OCI-LY1 (cell line): ENCODE results near the gene INPP4A.

Experiments
- H2AFZ ChIP-seq: fragments of 200-600 bp; sonication (generic), shearing (Covaris generic); 2 replicates; pipeline ENCODE4 v1.6.0; 2014; ENCODE audit warnings: antibody characterized with exemption, mild to moderate bottlenecking, low read length
- H3F3A ChIP-seq: fragments of 200-600 bp; sonication (generic), shearing (Covaris generic); 2 replicates; pipeline ENCODE4 v1.6.0; 2014; ENCODE audit warnings: mild to moderate bottlenecking, antibody characterized with exemption, low read length, moderate library complexity; ENCODE audit not compliant: insufficient read depth
- H3K27ac ChIP-seq: fragments of 200-600 bp; sonication (generic); 2 replicates; pipeline ENCODE4 v1.5.1; 2014; ENCODE audit warnings: low read length, mixed run types, mild to moderate bottlenecking, low read depth; ENCODE audit not compliant: poor library complexity, severe bottlenecking
- H3K27me3 ChIP-seq: fragments of 200-600 bp; sonication (generic); 2 replicates; pipeline ENCODE4 v1.6.0; 2014; ENCODE audit warnings: antibody characterized with exemption, mild to moderate bottlenecking, low read length, moderate library complexity; ENCODE audit not compliant: insufficient read depth
- H3K36me3 ChIP-seq: fragments of 200-600 bp; sonication (generic); 2 replicates; pipeline ENCODE4 v1.6.1; 2014; ENCODE audit warnings: mild to moderate bottlenecking, antibody characterized with exemption, low read length, moderate library complexity, mixed read lengths; ENCODE audit not compliant: insufficient read depth
- H3K4me1 ChIP-seq: fragments of 200-600 bp; sonication (generic); 2 replicates; pipeline ENCODE4 v1.5.1; 2014; ENCODE audit warnings: mild to moderate bottlenecking, low read length, moderate library complexity; ENCODE audit not compliant: insufficient read depth, severe bottlenecking
- H3K4me2 ChIP-seq: fragments of 200-600 bp; sonication (generic), shearing (Covaris generic); 2 replicates; pipeline ENCODE4 v1.6.1; 2014; ENCODE audit warnings: low read length
- H3K4me3 ChIP-seq: fragments of 200-600 bp; sonication (generic); 2 replicates; pipeline ENCODE4 v1.5.1; 2014; ENCODE audit warnings: low read length, low read depth, mild to moderate bottlenecking, mixed read lengths; ENCODE audit not compliant: poor library complexity, severe bottlenecking
- H3K79me2 ChIP-seq: fragments of 200-600 bp; shearing (Covaris generic); 2 replicates; pipeline ENCODE4 v1.6.1; 2016; ENCODE audit warnings: mixed run types, low read length, mixed read lengths; ENCODE audit not compliant: insufficient read depth
- H3K9ac ChIP-seq: fragments of 200-600 bp; sonication (generic), shearing (Covaris generic); 2 replicates; pipeline ENCODE4 v1.6.1; 2014; ENCODE audit warnings: mild to moderate bottlenecking, low read length, mixed read lengths
- H3K9me2 ChIP-seq: fragments of 200-600 bp; sonication (generic), shearing (Covaris generic); 2 replicates; pipeline ENCODE4 v1.6.1; 2014; ENCODE audit warnings: low read depth, mild to moderate bottlenecking, low read length, mixed read lengths
- H3K9me3 ChIP-seq: fragments of 200-600 bp; shearing (Covaris generic); 2 replicates; pipeline ENCODE4 v1.6.1; 2014; ENCODE audit warnings: low read length, mixed read lengths
- H4K20me1 ChIP-seq: fragments of 200-600 bp; sonication (generic), shearing (Covaris generic); 2 replicates; pipeline ENCODE4 v1.6.0; 2016; ENCODE audit warnings: mild to moderate bottlenecking, low read length; ENCODE audit not compliant: insufficient read depth
- CTCF ChIP-seq: fragments of 200-600 bp; sonication (generic), shearing (Covaris generic); IDR thresholded peaks from 2 replicates; pipeline ENCODE4 v1.5.1; 2017; ENCODE audit warnings: mild to moderate bottlenecking, antibody characterized with exemption, low read length, moderate library complexity, mixed read lengths
- EZH2 ChIP-seq: fragments of 200-600 bp; sonication (generic), shearing (Covaris generic); IDR thresholded peaks from 2 replicates; pipeline ENCODE4 v1.8.0; 2017; ENCODE audit warnings: borderline replicate concordance, mixed run types, mild to moderate bottlenecking, antibody characterized with exemption, low read length, moderate library complexity, mixed read lengths

Gene INPP4A

DNA sequence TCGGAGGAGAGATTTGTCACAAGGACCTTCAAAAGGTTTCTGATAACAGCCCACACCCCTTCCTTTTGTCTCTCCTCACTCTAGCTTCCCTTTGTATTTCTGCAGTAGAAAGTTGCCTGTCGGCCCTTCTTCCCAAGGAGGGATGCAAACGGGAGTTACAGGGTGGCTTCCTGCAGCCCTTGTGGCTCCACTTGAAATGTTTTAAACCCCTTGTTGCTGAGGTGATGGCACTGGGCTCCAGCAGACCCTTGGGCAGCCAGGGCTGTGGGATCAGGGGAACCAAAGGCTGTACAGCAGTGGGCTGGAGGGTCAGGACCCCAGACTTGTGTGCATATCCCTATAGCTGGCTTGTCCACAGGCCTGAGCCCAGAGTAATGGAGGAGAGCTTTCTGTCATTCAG lies 101.5 kb downstream of the INPP4A start:
- Histone ChIP-seq H3K36me3 (no peaks in the 10 kb centered on the region), H2AFZ (no peak overlapping the region)

DNA sequence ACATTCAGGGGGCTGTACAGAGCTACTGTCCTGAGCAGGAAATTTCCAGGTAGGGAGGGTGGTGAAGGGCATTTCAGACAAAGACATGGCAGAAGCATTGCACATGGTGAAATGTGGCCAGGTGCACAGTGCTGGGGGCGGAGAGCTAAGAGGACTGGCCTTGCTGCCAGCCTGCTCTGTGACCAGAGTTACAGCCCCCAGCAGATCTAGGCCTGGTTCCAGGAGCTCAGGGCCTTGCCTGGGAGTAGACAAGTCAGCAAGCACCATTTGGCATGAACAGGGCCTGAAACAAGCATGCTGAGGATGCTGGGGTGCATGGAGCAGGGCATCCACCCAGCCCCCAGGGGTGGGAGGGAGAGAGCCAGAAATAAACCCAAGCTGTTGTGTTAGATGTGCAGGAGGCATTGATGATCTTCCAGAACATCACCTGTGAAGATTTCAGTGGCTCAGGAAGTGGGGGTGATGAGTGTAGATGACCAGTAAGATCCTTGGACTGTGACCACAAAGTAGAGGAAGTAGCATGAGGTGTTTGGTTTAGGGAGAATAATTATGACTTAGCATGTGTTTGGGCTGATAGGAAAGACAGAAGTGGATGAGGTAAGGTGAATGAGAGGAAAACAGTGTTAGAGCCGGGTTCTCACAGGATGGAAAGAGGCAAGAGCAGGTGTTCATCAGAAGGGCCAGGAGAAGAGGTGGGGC lies 102.6 kb downstream of the INPP4A start:
- no peaks in the 10 kb centered on the region for H3K79me2 ChIP-seq
- H3K4me2 ChIP-seq, result no peak overlapping the region
- no peaks in the 10 kb centered on the region for H4K20me1 ChIP-seq
- H2AFZ ChIP-seq, result no peak overlapping the region
- no peaks in the 10 kb centered on the region for H3F3A ChIP-seq
- no peaks in the 10 kb centered on the region for H3K9me2 ChIP-seq
- TF ChIP-seq EZH2, result no peak
- no peak overlapping the region for H3K4me3 ChIP-seq
- peaks cover 34% of the 10 kb centered on the region for H3K4me1 ChIP-seq
- no peak overlapping the region for H3K27ac ChIP-seq
- no peaks in the 10 kb centered on the region for H3K9me3 ChIP-seq
- H3K27me3 ChIP-seq, result no peaks in the 10 kb centered on the region
- no peak overlapping the region for H3K9ac ChIP-seq
- H3K36me3 ChIP-seq, result peaks cover under 1% of the 10 kb centered on the region; the same call in 1 of the 2 replicates

More for the DNA sequence above, 101.5 kb downstream of the INPP4A start:
- H3F3A ChIP-seq, result no peaks in the 10 kb centered on the region
- no peaks in the 10 kb centered on the region for H3K27me3 ChIP-seq
- no peak overlapping the region for H3K27ac ChIP-seq
- peaks cover 34% of the 10 kb centered on the region for H3K4me1 ChIP-seq
- no peaks in the 10 kb centered on the region for H3K9me2 ChIP-seq
- no peak overlapping the region for H3K4me3 ChIP-seq
- no peaks in the 10 kb centered on the region for H4K20me1 ChIP-seq
- TF ChIP-seq CTCF, result no peak
- no peak for TF ChIP-seq EZH2
- H3K9ac ChIP-seq, result no peak overlapping the region
- H3K9me3 ChIP-seq, result no peaks in the 10 kb centered on the region
- no peak overlapping the region for H3K4me2 ChIP-seq
- H3K79me2 ChIP-seq, result no peaks in the 10 kb centered on the region

GRCh38 chr2:98548920-98549818 lies 104.5 kb downstream of the INPP4A start:
- Histone ChIP-seq H3K9ac (peak overlapping the region; percentile 48), H3F3A (no peaks in the 10 kb centered on the region), H3K4me2 (peak overlapping the region; percentile 24), H3K4me1 (peaks cover 44% of the 10 kb centered on the region), H4K20me1 (no peaks in the 10 kb centered on the region), H3K36me3 (peaks cover 8% of the 10 kb centered on the region), H3K9me3 (no peaks in the 10 kb centered on the region), H3K4me3 (no peak overlapping the region), H3K27me3 (no peaks in the 10 kb centered on the region), H3K79me2 (no peaks in the 10 kb centered on the region), H3K27ac (peak overlapping the region; percentile 90), H3K9me2 (no peaks in the 10 kb centered on the region), H2AFZ (0 out of 2 replicates have a peak overlapping the region, but pooled peaks have one; percentile 11)
- TF ChIP-seq CTCF (no peak), EZH2 (no peak)
